HG02678 (cell line): Measurements from ENCODE around the gene TJP1.
"Not testable (repeated sequence)": the region's sequence is repeated elsewhere in the genome, so short reads cannot be mapped to it uniquely, and the experiment has no call there.

Source experiments
- ATAC-seq: cut with Tn5 transposase; IDR thresholded peaks from one replicate; pipeline ENCODE4 v1.9.1; 2021; ENCODE audit warnings: mild to moderate bottlenecking, moderate library complexity; ENCODE audit not compliant: unreplicated experiment

Gene TJP1

GRCh38 chr15:29685156-29686078 lies 136.9 kb downstream of the TJP1 start:
- ATAC-seq, result no peak

GRCh38 chr15:29682781-29683180 lies 139.5 kb downstream of the TJP1 start:
- ATAC-seq, result no peak

GRCh38 chr15:29682361-29682760 lies 139.9 kb downstream of the TJP1 start:
- no peak for ATAC-seq

GRCh38 chr15:29681946-29682345 lies 140.3 kb downstream of the TJP1 start:
- ATAC-seq, result no peak

GRCh38 chr15:29681166-29681845 lies 141.0 kb downstream of the TJP1 start:
- no peak for ATAC-seq

- ATAC-seq, result no peak
Observed at GRCh38 chr15:29680465-29681165, 141.7 kb downstream of the TJP1 start.

GRCh38 chr15:29678504-29679034 lies 143.7 kb downstream of the TJP1 start:
- ATAC-seq, result no peak

- ATAC-seq, result no peak
Observed at GRCh38 chr15:29677871-29678461, 144.3 kb downstream of the TJP1 start.

GRCh38 chr15:29677455-29677854 lies 144.8 kb downstream of the TJP1 start:
- no peak for ATAC-seq

GRCh38 chr15:29676961-29677402 lies 145.3 kb downstream of the TJP1 start:
- ATAC-seq, result no peak

- not testable (repeated sequence) for ATAC-seq
Observed at GRCh38 chr15:29676374-29676960, 145.8 kb downstream of the TJP1 start.

- no peak for ATAC-seq
Observed at GRCh38 chr15:29675791-29676301, 146.4 kb downstream of the TJP1 start.

- ATAC-seq, result no peak
Observed at GRCh38 chr15:29674661-29675533, 147.4 kb downstream of the TJP1 start.

GRCh38 chr15:29672923-29673809 lies 149.1 kb downstream of the TJP1 start:
- no peak for ATAC-seq

GRCh38 chr15:29672446-29672845 lies 149.8 kb downstream of the TJP1 start:
- ATAC-seq, result no peak

GRCh38 chr15:29672046-29672445 lies 150.2 kb downstream of the TJP1 start:
- ATAC-seq, result not testable (repeated sequence)

- no peak for ATAC-seq
Observed at GRCh38 chr15:29670998-29671981, 151.0 kb downstream of the TJP1 start.
